SK-N-MC (cell line): ENCODE data around the gene TAPT1.

ENCODE experiments used
- DNase-seq: peaks from one replicate; pipeline ENCODE4 v3.0.0-alpha.2; 2011; ENCODE audit warnings: low read depth, low spot score
- H3K27ac ChIP-seq: fragments of 200-600 bp; sonication (generic); 2 replicates; pipeline ENCODE4 v1.5.1; 2016; ENCODE audit warnings: mixed run types
- H3K36me3 ChIP-seq: fragments of 200-600 bp; sonication (generic); 2 replicates; pipeline ENCODE4 v1.6.1; 2017; ENCODE audit warnings: antibody characterized with exemption, low read length, mixed read lengths; ENCODE audit not compliant: insufficient read depth
- H3K4me3 ChIP-seq: fragments of 200-600 bp; sonication (generic); 2 replicates; pipeline ENCODE4 v1.5.1; 2016
- H3K9ac ChIP-seq: fragments of 200-600 bp; sonication (generic); 2 replicates; pipeline ENCODE4 v1.8.0; 2017; ENCODE audit warnings: mixed run types, mixed read lengths; ENCODE audit not compliant: insufficient read length
- H3K9me3 ChIP-seq: fragments of 200-600 bp; sonication (generic); 2 replicates; pipeline ENCODE4 v1.6.1; 2017; ENCODE audit warnings: low read depth, mild to moderate bottlenecking, antibody characterized with exemption, low read length, moderate library complexity, mixed read lengths
- EZH2 ChIP-seq: fragments of 200-600 bp; sonication (generic); IDR thresholded peaks from one replicate; pipeline ENCODE4 v1.6.1; 2017; ENCODE audit warnings: antibody characterized with exemption
- FOXP2 ChIP-seq: optimal IDR thresholded peaks from 2 replicates; pipeline ENCODE3; 2011; ENCODE audit warnings: mild to moderate bottlenecking, moderate library complexity; ENCODE audit not compliant: insufficient read depth; ENCODE audit errors: extremely low read length, control extremely low read depth
- POLR2AphosphoS5 ChIP-seq: IDR thresholded peaks from 2 replicates; pipeline ENCODE4 v1.6.1; 2012; ENCODE audit warnings: mild to moderate bottlenecking, low read depth, low read length, borderline replicate concordance

TAPT1 gene

DNA sequence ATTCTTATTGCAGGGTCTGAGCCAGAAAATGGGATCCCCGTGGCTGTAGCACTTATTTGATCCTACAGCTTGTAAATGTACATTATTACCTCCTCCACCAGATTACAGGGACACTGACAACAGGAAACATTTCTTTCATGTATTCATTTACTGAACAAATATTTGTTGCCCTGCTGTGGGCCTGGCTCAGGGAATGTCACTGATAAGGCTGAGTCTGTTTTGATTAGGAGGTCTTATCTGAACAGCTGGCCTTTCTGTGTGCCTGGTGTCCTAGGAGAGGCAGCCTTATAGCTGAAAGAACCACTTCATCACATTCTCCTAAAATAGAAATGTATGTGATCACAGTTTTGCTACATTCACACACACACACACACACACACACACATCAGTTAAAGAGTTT, 96.9 kb downstream of the TAPT1 start:
- no peak for DNase-seq
- Histone ChIP-seq H3K27ac (no peak overlapping the region), H3K9me3 (no peaks in the 10 kb centered on the region), H3K4me3 (no peak overlapping the region), H3K36me3 (no peaks in the 10 kb centered on the region), H3K9ac (no peak overlapping the region)
- TF ChIP-seq FOXP2 (no peak), POLR2AphosphoS5 (no peak), EZH2 (no peak)

DNA sequence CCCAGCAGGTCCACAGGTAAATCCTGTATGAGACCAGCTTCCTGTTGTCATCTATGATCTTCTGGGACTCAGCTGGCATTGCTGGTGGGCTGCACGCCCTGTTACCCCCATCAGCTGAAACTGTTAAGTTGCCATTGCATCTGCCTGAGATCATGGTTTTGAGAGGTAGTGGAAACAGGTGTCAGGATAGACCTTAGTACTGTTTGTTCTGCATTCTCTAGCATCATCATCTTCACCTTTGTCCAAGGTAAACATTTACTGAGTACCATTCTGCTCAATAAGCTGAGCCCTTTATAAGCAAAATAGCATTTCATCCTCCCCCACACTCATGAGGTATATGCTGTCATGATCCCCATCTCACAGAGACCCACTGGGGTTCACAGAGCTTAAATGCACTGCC, 99.6 kb downstream of the TAPT1 start:
- H3K27ac ChIP-seq: no peak overlapping the region
- H3K9ac ChIP-seq: no peak overlapping the region
- H3K9me3 ChIP-seq: no peaks in the 10 kb centered on the region
- H3K4me3 ChIP-seq: no peak overlapping the region
- no peak for DNase-seq
- no peaks in the 10 kb centered on the region for H3K36me3 ChIP-seq
- TF ChIP-seq POLR2AphosphoS5: no peak
- no peak for TF ChIP-seq FOXP2
- no peak for TF ChIP-seq EZH2

DNA sequence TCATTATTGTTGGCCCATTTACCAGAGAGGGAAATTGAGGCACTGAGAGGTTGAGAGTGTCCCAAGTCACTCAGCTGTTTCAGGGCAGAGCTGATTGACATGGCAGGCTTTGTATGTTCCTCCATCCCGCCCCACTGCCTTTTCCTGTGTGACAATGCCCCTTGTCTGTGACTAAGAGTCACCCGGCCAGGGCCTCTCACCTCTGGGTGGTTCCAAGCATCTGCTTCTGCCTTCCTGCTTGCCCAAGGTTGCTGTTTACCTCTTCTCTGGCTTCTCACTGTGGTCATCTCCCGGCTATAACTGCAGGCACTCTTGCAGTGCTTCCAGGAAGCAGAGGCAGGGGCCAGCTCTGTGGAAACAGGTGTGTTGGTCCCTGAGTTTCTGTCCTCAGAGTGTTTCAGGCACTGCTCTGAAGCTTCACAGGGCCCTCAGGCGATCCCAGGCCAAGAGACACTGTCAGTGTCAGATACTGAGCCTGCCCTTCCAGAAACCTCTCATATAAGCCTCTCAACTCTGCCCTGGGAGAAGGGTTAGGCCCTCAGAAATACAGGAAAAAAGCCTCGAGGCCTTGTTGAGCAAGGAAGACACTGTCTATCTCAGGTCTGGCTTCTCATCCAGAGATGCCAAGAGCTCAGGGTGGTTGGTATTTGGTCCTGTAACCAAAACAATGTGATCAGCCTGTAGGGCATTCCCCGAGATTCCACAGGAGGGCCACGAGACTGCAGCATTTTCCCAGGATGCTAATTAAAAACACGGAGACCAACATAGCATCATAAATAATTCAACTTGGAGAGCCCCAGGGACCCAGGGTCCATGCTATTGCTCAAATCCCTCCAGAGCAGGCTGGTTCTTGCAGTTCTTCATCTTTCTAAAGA, 100.5 kb downstream of the TAPT1 start:
- H3K9ac ChIP-seq: no peak overlapping the region
- H3K27ac ChIP-seq: no peak overlapping the region
- no peak for DNase-seq
- no peaks in the 10 kb centered on the region for H3K9me3 ChIP-seq
- TF ChIP-seq FOXP2: no peak
- TF ChIP-seq EZH2: no peak
- TF ChIP-seq POLR2AphosphoS5: no peak
- H3K4me3 ChIP-seq: no peak overlapping the region
- H3K36me3 ChIP-seq: no peaks in the 10 kb centered on the region

DNA sequence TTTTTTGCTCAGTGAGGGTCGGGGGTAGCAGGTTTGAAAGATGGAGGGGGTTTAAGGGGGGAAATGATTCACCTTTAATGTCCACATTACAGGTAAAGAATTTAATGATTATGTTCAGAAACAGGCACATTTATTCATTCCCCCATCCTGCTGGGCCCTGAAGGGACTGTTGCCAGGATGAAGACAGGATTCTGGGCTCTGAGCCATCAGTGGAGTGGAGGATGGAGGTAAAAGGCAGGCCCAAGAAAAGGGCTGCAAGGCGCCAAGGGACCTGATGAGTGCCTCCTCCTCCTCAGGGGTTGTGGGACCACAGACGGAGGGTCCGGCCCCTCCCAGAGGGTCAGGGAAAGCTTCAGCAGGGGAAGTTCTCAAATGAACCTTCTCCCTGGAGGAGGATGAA, 102.0 kb downstream of the TAPT1 start:
- Histone ChIP-seq H3K9ac (no peak overlapping the region), H3K36me3 (no peaks in the 10 kb centered on the region), H3K27ac (no peak overlapping the region), H3K4me3 (no peak overlapping the region), H3K9me3 (no peaks in the 10 kb centered on the region)
- no peak for TF ChIP-seq EZH2
- TF ChIP-seq FOXP2: no peak
- TF ChIP-seq POLR2AphosphoS5: no peak
- DNase-seq: no peak

DNA sequence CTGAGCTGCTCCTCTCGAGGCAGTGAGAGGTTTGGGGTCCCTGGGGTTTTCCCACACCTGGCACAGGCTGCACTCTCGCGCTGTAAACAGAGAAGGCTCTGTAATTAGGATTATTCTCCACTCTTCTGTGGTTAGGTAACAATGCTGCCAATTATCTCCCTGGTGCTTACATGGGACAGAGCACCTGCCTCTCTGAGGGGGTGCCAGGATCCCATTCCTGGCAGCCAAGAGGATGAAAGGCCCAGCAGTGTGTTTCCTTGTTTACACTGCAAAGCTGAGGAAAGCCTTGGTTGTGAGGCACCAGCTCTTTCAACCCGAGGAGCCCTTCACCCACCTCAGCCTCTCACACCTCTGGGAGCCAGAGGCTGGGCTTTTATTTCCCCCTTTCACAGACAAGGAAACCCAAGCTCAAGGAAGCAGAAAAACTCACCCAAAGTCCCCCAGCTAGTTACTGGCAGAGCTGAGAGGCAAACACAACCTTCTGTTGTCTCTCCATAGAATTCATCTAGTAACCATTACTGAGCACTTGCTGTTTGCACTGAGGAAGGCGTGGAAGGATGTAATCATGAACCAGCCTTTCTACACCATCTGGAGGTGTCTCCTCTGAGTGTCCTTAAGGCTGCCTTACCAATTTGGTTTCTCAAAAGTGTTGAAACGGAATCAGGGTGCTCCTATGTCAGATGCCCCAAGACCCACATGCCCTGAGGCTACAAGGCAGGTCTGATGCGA, 102.8 kb downstream of the TAPT1 start:
- H3K36me3 ChIP-seq: no peaks in the 10 kb centered on the region
- TF ChIP-seq POLR2AphosphoS5 (no peak), EZH2 (no peak), FOXP2 (no peak)
- no peak for DNase-seq
- H3K9ac ChIP-seq: no peak overlapping the region
- H3K9me3 ChIP-seq: no peaks in the 10 kb centered on the region
- no peak overlapping the region for H3K4me3 ChIP-seq
- H3K27ac ChIP-seq: no peak overlapping the region

DNA sequence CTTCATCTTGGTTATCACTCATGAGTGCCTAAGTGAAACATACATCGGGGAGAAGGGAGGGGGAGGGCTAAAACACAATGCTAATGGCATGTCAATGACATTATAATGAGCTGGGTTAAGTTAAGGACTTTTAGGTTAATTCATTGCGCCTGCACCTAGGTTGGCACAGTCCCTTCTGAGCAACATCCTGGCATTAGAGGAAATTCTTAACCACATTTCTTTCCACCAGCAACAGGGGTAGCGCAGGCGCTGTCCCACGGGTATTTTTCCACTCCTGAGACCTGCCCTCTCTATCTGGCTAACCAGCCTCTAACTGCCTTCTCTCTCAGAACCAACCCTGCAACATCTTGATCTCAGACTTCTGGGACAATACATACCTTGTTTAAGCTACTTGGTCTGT, 103.5 kb downstream of the TAPT1 start:
- DNase-seq: no peak
- H3K9me3 ChIP-seq: no peaks in the 10 kb centered on the region
- H3K36me3 ChIP-seq: no peaks in the 10 kb centered on the region
- H3K27ac ChIP-seq: no peak overlapping the region
- no peak overlapping the region for H3K9ac ChIP-seq
- H3K4me3 ChIP-seq: no peak overlapping the region
- TF ChIP-seq POLR2AphosphoS5 (no peak), EZH2 (no peak), FOXP2 (no peak)

DNA sequence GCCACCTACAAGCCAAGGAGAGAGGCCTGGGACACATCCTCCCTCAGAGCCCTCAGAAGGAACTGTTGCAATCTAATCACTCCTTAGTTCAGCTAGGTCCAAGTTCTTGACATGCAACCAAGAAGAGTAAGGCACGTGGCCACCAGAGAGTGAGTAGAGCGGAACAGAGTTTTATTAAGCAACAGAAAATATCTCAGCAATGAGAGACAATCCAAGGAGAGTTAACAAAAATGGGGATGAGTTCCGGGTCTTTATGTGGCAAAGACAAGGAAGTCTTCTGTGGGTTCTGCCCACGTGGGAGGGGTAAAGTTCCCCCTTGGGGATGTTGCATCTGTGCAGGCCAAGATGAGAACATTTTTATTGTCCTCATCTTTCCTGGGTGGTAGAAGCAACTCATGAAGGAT, 104.0 kb downstream of the TAPT1 start:
- DNase-seq: no peak
- Histone ChIP-seq H3K27ac (no peak overlapping the region), H3K9ac (no peak overlapping the region), H3K4me3 (no peak overlapping the region), H3K36me3 (no peaks in the 10 kb centered on the region), H3K9me3 (no peaks in the 10 kb centered on the region)
- no peak for TF ChIP-seq FOXP2
- TF ChIP-seq EZH2: no peak

DNA sequence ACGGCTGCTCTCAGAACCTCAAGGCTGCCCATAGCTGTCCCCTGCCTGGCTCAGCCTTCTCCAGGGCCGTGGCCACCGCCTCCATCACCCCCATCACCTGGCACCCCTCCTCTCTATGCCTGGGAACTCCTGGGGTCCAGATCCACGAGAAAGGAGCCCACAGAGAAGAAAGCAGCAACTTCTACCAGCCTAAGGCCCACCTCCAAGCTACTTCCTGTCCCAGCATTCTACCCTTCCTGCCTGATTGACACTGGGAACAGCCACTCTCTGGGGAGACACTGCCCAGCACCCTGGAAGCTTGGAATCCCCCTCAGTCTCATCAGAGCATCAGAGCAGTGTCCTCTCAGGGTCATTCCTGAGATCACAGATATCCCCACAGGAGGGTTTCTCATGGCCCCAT, 105.6 kb downstream of the TAPT1 start:
- no peak overlapping the region for H3K9ac ChIP-seq
- H3K4me3 ChIP-seq: no peak overlapping the region
- no peak for DNase-seq
- TF ChIP-seq FOXP2 (no peak), EZH2 (no peak), POLR2AphosphoS5 (no peak)
- no peaks in the 10 kb centered on the region for H3K9me3 ChIP-seq
- H3K36me3 ChIP-seq: no peaks in the 10 kb centered on the region
- H3K27ac ChIP-seq: no peak overlapping the region
